Keratinocyte (primary cell): ENCODE measurements around the gene TSPEAR.

Experiments used
- CTCF ChIP-seq, 3 experiments: IDR thresholded peaks in 1 of 3; conservative IDR thresholded peaks in 1 of 3; optimal IDR thresholded peaks in 1 of 3; 2 replicates in 2 of 3; 3 replicates in 1 of 3; pipeline versions ENCODE3 to v1.5.1; 2011; ENCODE audit warnings: low read length in 3 of 3, mild to moderate bottlenecking in 3 of 3, moderate library complexity in 2 of 3, control low read depth in 1 of 3, inconsistent platforms in 1 of 3; ENCODE audit not compliant: insufficient read depth in 2 of 3; ENCODE audit errors: extremely low read depth in 1 of 3
- EZH2 ChIP-seq: IDR thresholded peaks from one replicate; pipeline ENCODE4 v1.6.1; 2012; ENCODE audit warnings: inconsistent platforms, mild to moderate bottlenecking, low read length, moderate library complexity

GRCh38 chr21:44713130-44713529, 1.8 kb upstream of the TSPEAR start:
- TF ChIP-seq CTCF (optimal IDR thresholded peaks at IDR 0.05 in 1 of 3, IDR thresholded peaks at IDR 0.05 in 1 of 3, conservative IDR thresholded peaks at IDR 0.05 in 1 of 3; ENCODE audit: extremely low read depth in 1 of 3, insufficient read depth in 2 of 3, low read length in 3 of 3) (no peak), EZH2 (no peak)
